HG03175 (cell line): ENCODE data around the gene AFMID.
"Not testable (repeated sequence)": the region's sequence is repeated elsewhere in the genome, so short reads cannot be mapped to it uniquely, and the experiment has no call there.

Source experiments
- ATAC-seq: cut with Tn5 transposase; IDR thresholded peaks from one replicate; pipeline ENCODE4 v1.9.1; 2021; ENCODE audit warnings: mild to moderate bottlenecking, moderate library complexity; ENCODE audit not compliant: unreplicated experiment

AFMID gene

DNA sequence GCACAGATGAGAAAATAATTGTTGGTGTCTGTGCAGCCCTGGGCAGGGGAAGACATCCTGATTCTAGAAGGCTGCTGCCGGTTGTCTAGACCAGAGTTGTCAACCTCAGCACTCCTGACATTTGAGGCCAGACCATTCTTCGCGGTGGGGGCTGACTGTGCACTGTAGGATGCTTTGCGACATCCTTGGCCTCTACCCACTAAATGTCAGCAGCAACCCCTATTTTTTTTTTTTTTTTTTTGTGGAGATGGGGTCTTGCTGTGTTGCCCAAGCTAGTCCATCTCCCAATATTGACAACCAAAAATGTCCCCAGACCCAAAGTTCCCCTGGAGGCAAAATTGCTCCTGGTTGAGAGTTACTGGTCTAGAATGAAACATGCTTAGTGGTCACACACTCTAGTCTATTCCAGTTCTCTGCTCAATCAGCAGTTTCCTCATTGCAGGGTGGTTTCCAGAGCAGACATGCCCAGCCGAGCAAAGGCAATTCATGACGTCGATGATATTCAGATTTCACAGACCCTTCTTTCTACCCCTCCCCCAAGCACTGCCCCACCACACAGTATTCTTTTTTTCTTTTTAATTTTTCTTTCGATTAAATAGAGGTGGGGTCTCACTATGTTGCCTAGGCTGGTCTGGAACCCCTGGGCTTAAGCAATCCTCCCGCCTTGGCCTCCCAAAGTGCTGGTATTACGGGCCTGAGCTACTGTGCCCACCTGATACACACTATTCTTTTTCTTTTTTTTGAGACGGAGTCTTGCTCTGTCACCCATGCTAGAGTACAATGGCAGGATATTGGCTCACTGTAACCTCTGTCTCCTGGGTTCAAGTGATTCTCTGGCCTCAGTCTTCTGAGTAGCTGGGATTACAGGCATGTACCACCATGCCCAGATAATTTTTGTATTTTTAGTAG lies 32.0 kb upstream of the AFMID start:
- ATAC-seq: peak; percentile 61

DNA sequence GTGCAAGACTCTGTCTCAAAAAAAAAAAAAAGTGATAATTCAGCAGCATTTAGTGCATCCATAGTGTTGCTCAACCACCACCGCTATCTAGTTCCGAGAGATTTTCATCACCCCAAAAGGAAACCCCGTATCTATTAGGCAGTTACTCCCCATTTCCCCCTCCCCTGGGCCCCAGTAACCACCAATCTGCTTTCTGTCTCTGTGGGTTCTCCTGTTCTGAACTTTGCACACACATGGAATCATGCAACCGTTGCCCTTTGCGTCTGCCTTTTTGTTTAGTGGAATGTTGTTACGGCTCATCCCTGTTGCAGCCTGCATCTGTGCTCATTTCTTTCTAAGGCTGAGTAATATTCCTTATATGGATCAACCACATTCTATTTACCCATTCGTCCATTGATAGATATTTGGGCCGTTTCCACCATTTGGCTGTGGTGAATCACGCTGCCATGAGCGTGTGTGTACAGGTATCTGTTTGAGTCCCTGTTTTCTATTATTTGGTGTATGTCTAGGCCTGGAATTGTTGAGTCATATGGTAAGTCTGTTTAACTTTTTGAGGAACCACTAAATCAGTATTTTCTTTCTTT lies 27.5 kb upstream of the AFMID start:
- no peak for ATAC-seq

DNA sequence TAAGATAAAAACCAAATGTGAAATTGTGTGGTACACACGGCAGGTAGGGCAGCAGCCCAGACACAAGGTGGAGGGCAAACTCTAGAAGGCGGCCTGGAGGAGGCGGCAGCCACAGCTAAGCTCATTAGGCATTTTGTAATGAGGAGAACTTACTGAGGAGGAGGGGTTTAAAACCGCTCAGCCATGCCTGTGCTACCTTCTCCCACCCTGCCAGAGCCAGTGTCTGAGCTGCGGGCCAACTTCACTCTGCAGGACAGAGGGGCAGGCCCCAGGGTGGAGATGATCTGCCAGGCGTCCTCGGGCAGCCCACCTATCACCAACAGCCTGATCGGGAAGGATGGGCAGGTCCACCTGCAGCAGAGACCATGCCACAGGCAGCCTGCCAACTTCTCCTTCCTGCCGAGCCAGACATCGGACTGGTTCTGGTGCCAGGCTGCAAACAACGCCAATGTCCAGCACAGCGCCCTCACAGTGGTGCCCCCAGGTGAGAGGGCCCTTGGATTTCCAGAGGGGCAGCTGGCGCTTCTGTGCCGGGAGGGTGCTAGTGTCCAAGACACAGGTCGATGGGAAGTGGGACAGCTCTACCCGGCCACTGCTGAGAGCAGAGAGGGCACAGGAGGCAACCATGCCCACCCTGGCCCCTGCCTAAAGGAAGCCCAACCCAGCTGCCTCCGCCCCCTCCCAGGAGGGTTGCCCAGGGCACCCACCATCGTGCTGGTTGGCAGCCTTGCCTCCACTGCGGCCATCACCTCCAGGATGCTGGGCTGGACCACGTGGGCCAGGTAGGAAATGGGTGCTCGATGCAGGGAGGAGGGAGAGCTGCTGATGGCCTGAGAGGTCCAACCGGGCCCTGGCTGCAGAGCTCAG lies 23.0 kb upstream of the AFMID start:
- no peak for ATAC-seq

DNA sequence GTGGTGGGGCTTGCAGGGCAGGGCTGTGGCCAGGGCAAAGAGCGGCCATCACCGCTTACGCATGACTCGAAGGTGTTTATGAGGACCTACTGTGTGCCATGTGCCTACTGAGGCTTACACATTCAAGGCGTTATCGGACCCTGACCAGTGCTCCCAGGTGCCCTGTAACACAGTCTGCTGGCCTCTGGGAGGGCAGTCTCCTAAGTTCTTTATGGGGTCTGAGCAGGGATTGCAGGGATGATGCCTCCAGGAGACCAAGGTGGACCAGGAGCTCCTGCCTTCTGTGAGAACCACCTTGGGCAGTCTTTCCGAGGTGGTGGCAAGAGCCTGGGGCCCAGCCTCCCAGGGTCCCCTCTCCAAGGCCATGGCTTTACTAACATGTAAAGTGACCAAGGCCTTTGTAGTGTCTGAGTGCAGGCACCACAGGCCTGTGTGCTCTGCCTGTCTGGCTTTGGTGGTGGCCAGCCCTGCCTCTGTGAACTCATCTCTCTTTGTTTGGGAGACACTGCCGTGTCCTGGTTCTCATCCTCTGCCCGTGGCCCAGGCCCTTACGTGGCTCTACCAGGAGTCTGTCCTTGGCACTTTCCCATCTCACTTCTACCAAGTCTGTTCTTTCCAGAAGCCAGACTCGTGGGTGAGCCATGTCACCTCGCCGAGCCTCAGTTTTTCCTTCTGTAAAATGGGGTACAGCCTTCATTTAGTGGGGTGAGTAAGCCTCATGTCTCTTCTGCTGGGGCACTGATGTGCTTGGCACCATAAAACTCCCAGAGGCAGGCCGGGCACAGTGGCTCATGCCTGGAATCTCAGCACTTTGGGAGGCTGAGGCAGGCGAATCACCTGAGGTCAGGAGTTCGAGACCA lies 22.2 kb upstream of the AFMID start:
- ATAC-seq: no peak

DNA sequence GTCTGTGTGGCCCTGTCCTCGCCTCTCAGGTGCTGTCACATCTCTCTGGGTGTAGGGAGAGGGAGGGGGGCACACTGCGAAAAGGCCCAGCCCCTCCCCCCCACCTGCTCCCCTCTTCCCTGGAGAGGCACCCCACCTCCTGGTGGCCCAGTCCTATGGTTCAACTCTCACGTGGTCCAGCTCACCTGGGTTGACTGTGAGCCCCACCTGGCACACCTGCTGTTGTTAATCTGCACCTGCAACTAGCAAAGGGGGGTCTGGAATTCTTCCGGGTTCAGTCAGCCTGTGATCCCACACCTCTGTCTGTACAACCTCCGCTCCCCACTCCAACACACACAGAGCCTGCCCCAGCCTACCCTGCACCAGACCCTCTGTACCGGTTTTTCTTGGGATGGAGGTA lies 20.7 kb upstream of the AFMID start:
- ATAC-seq: no peak

DNA sequence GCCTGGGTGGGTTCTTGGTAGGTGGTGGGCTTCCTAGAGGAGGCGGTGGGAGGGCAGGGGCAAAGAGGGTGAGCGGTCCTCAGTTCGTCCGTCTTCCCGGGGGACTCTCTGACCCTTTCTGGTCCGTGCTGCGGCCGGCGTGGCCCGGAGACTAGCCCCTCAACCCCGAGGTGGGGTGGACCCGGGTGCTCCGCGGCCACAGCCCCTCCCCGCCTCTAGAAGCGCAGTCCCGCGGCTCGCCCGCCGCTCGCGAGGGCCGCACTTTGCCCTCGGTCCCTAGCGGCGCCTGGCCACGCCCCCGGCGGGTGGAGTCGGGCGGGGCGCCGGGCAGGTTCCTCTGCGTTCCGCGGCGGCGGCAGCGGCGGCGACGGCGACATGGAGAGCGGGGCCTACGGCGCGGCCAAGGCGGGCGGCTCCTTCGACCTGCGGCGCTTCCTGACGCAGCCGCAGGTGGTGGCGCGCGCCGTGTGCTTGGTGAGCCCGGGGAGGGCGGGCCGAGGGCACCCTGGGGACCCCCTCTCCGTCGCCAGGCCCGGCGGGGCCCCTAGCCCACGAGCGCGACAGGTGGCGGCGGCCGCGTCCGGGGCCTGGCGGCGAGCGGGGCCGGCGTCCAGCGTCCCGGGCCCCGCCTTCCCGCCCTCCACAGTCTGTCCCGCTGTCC lies 18.8 kb upstream of the AFMID start, which contains the start of gene SYNGR2:
Gene SYNGR2, plus strand, starts transcription at position 340 of the 661 bp plus-strand sequence. Its CDS starts 36 bp downstream, at position 376.
- peak; percentile 62 for ATAC-seq

DNA sequence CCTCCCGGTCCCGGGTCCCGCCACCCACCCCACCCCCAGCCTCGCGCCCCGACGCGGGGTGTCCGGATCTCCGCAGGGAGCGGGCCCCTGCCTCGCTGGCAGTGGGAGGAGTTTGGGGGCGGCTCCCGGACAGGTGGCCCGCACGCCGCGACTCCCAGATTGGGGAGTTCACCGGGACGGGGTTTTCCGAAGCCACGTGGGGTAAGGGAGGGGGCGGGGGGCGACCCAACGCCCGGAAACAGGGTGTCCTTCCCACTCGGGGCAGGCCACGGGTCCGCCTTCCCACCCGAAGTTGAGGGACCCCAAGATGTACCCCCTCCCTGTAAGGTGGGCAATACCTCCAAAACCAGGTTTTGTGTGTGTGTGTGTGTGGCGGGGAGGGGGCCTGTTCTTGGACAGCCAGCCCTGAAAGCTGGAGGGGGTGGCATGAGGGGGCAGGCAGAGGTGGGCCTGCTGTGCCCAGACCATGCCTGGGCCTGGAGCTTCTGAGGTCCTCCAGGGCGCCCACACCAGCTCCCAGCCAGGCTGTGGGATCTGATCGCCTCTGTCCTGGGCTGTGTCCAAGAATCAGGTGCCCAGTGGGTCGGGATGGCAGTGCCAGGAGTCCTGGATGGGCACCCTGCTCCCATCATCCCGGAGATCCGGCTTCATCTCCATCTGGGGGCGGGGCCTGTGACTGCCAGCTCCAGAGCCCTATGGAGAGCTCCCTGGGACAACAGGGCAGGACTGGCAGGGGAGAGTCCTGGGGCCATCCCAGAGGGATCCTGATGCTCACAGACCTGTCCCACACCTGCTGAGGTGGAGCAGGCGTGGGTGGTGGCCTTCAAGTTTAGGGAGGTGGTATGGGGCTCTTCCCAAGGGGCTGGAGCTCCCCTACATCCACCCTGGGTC lies 18.0 kb upstream of the AFMID start:
- peak; percentile 24 for ATAC-seq

DNA sequence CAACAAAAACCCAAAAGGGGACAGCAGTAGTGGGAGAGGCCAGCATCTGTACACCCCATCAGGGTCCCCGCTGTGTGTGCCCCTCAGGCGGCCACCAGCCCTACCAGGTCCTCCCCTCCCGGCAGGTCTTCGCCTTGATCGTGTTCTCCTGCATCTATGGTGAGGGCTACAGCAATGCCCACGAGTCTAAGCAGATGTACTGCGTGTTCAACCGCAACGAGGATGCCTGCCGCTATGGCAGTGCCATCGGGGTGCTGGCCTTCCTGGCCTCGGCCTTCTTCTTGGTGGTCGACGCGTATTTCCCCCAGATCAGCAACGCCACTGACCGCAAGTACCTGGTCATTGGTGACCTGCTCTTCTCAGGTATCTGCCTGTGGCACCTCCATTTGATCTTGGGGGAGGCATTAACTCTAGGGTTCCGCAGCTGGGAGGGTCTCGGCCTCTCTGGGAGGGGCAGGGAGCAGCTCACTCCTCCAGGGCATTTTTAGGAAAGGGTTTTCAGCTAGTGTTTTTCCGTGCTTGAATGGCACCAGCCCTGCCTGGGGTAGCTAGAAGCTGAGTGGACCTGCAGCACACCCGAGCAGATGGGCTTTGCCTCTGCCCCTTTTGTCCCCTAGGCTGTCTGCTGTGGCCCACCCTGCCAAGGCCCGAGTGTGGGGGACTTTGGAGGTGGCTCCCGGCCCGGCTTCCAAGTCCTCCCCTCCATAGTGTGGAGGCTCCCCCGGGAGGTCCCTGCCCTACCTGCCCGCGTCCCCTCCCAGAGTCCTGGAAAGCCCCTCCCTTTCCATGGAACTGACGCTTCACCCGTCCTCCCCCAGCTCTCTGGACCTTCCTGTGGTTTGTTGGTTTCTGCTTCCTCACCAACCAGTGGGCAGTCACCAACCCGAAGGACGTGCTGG lies 16.2 kb upstream of the AFMID start:
- ATAC-seq: no peak

DNA sequence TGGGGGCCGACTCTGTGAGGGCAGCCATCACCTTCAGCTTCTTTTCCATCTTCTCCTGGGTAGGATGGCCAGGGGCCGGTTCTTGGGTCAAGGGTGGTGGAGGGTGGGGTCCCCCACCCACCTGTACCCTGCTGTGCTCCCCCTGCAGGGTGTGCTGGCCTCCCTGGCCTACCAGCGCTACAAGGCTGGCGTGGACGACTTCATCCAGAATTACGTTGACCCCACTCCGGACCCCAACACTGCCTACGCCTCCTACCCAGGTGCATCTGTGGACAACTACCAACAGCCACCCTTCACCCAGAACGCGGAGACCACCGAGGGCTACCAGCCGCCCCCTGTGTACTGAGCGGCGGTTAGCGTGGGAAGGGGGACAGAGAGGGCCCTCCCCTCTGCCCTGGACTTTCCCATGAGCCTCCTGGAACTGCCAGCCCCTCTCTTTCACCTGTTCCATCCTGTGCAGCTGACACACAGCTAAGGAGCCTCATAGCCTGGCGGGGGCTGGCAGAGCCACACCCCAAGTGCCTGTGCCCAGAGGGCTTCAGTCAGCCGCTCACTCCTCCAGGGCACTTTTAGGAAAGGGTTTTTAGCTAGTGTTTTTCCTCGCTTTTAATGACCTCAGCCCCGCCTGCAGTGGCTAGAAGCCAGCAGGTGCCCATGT lies 15.4 kb upstream of the AFMID start:
- ATAC-seq: not testable (repeated sequence)

DNA sequence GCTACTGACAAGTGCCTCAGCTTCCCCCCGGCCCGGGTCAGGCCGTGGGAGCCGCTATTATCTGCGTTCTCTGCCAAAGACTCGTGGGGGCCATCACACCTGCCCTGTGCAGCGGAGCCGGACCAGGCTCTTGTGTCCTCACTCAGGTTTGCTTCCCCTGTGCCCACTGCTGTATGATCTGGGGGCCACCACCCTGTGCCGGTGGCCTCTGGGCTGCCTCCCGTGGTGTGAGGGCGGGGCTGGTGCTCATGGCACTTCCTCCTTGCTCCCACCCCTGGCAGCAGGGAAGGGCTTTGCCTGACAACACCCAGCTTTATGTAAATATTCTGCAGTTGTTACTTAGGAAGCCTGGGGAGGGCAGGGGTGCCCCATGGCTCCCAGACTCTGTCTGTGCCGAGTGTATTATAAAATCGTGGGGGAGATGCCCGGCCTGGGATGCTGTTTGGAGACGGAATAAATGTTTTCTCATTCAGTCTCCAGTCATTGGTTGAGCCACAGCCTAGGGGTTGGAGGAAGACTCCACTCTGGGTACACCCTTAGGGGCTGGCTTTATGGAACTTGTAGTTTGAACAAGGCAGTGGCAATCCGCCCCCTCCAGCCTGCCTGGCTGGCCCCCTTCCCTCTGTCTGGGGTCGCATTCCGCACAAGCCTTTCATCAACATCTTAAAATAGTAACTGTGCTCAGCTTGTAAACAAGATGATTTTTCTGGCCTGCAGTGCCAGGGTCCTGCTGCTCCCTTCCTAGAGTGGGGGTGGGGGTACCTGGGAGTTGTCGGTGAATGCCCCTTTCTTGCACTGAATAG lies 14.7 kb upstream of the AFMID start:
- ATAC-seq: no peak

DNA sequence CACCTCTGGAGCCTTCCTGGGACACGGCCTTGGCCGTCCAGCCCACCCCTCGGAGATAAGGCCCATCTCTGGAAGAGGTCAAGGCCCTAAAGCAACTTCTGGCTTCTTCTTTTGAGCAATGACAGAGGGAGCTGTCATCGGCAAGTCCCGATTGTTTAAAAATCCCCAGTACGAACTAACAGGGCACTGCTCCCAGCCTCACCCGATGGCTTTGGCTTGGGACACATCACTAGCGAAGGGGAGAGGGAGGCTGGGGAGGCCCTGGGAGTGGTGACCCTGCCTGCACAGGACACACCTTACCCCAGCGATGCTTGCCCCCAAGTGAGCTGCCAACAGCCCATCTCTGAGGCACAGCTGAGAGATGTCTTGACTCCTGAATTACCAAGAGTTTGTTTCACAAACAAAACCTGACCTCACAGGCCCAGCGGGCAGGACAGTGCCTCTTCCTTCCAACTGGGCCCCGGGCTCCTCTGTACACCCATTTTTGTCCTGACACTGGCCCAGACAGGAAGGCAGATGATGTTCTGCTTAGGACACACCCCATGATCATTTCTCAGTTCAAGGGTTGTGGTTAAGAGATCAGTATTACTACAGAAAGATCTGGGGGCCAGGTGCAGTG lies 14.0 kb upstream of the AFMID start:
- peak; percentile 46 for ATAC-seq

DNA sequence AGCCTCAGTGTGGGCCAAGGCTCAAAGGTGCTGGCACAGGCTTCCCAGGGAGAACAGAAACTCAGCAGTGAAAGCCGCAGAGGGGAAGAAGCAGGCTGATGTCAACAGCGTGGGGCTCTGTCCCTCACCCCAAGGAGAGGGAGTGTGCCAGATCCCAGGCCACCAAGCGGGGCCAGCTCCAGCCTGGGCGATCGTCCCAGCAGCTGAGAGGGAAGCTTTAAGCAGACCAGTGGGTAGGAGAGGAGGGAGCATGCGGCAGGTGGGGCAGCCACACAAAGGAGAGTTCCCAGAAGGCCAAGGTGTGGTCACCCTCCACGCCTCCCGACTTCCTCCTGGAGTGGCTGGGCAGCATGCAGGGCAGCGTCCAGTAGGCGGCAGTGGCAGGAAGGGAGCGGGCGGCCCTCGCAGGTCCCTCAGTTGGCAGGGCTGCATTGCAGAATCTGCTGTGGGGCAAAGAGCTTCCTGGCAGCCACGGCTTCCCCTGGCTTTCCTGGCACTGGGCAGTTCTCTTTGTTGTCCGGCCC lies 12.8 kb upstream of the AFMID start:
- no peak for ATAC-seq

DNA sequence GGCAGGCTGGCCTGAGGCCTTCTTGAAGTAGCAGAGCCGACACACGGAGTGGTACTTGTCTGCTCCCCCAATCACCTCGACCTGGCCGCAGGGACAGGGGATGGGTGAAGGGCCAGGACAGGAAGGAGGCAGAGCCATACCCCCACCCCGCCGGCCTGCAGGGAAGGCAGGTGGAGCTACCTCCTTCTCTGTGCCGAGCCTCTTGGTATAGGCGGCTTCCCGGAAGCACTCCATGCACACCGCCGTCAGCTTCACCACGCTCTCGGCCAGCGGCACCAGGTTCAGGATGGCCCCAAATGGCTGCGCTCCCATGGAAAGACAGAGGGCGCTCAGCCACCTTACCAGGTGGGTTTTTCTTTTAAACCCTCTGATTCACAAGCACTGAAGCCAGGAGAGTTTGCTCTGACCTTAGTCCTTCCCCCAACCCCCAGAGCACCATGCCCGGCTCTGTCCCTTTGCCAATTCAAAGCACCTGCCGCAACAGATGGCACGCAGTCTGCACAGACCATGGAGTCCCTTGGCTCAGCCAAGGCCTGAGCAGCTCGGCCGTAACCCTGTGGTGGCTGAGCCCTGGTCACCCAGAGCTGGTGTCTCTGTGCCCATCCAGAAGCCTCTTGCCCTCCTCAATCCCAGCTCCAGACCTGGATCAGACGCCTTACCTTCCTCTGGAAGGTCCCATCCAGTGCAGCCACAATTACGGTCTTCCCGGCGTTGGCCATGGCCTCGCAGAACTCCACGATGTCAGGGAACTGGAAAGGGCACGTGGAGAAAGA lies 12.1 kb upstream of the AFMID start:
- no peak for ATAC-seq

DNA sequence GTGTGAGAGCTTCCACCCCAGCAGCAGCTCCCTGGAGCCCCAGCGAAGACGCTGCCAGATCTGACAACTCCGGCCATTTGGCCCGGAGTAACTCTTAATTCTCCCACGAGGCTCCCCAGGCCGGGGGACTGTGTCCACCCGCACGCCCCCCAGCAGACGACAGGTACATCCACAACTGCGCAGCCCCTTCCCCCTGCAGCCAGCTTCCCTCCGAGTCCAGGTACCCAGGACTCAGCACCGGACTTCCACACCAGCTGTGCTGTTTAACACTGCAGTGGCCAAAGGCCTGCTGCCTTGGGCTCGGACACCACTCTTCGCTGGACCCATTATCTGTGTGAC lies 11.6 kb upstream of the AFMID start:
- no peak for ATAC-seq

DNA sequence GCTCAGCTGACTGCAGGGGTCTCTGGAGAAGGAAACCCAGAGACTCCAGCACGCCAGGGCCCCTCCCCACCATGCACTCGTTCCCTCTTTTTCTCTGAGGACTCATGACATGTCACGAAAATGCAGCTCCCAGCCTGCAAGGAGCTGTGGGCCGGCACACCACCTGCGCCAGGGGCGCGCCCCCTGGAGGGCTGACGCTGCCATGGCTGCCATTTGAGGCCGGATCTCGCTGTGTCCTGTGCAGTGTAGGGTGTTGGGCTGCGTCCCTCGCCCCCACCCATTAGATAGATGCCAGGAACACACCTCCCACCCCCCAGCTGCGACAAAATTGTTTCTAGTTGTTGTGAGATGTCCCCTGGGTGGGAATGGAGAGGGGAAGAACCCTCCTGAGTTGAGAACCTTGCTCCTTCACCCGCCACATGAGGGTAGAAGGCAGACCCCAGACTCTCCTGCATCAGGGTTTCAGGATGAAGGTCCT lies 10.6 kb upstream of the AFMID start:
- ATAC-seq: no peak
